GM19240 (cell line): ENCODE results near the gene MOBP.

ENCODE experiments used
- DNase-seq: peaks from one replicate; pipeline ENCODE4 v3.0.0; 2011; ENCODE audit warnings: low spot score; ENCODE audit not compliant: insufficient read length

The MOBP gene

DNA sequence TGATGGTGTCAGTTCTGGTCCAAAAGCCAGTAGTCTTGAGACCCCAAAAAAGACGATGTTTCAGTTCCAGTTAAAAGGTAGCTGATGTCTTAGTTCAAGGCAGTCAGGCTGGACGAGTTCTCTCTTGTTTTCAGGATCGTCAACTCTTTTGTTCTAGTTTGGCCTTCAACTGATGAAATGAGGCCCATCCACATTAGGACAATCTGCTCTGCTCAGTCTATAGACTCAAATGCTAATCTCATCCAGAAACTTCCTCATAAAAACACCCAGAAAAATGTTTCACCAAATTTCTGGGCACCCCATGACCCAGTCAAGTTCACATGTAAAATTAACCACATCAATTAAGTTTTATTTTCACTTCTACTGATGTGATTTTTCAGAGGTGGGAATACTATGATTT lies 74.0 kb downstream of the MOBP start:
- DNase-seq, result no peak

DNA sequence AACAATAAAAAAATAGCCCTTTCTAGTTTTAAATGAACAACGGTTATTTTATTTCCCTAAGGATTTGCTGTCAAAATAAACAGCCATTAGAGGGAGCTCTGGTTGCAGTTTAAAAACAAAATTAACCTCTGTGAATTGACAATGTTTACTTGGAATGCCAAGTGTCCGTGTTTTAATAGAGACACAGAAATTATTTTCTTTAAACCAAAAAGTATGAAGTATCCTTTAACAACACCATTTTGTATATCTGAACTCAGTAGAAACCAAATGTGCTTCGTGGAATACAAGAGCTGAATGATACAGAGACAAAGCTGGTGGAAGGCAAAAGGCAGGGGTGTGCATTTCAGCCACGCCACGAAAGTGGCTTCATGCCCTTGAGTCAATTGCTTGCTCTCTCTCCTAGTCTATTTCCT lies 74.4 kb downstream of the MOBP start:
- no peak for DNase-seq

DNA sequence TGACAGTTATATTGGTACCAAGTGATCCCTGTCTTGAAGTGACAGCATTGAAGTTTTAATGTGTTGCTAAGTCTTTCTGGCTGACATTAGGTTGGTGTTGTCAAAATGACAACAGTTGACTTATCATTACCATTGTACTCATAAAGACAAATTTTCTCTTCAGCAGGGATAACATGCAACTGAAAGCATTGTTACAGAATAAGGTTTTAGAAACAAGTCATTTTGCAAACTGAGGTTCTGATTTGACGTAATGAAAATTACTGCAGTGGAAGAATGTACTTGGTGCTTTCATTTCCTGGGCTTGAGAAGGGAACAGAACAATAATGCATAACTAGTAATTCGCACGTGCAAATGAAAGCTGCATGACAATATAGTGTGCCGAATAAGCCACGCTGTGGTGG lies 75.1 kb downstream of the MOBP start:
- no peak for DNase-seq

DNA sequence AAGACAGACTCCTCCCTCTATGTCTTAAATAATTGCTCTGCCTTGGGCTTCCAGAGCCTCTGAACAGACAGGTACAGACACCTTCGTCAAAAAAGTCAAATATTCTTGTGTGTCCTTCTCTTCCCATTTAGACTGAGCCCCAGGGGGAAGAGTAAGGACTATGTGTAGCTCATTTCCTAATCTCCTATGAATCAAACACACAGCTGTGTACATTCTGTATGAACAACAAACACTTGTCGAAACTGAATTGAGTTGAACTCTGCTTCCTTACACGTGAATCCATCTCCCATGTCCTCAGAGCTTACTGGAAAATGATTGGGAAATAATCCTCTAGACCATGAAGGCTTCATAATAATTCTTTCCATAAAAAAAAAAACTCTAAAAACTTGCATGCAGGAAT lies 80.8 kb downstream of the MOBP start:
- no peak for DNase-seq

DNA sequence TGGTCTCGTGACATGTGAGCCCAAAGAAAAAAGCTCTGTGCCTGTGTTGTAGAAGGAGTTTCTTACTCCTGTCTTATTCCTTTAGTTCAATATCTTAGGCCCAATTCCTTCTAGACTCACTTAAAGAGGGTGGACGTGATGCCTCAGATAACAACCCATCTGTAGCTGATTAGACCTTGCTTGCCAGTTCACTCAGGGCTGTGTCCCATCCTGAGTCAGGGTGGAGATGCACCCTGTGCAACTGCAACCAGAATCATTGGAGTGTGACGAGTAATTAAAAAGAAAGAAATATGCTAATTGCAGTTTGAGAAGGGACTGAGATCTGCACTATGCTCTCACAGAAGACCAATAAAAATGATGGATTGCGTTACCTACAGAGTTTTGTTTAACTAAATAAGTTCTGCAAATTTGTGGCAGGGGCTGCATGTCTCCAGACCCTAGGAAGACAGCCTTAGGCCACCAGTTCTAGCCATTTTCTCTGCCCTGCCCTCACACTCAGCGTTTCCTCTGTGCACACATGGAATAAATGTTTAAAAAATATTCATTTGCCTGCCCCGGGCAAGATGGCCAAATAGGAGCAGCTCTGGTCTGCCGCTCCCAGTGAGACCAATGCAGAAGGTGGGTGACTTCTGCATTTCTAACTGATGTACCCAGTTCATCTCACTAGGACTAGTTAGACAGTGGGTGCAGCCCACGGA lies 83.0 kb downstream of the MOBP start:
- DNase-seq, result no peak
